ENCODE results near the gene CUBN.

DNA sequence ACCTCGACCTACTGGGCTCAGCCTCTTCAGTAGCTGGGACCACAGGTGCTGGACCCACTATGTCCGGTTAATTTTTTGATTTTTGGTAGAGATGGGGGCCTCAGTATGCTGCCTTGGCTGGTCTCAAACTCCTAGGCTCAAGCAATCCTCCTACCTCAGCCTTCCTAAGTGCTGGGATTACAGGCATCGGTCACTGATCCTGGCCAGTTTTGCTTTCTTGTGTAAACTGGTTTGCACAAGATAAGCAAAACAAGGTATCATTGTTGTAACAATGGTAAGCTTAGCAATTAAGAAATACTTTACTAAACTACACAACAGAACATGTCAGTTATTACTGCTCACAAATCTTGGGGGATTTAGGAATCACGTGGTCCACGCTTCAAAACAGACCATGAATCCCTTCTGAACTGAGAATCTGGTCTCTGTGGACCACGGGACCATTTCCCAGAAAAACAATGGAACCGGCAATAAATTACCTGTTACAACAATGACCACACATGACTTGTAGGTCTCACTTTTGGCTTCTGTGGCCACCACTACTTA is 349.2 kb downstream of the CUBN start:
- no peak for TF ChIP-seq CTCF (IDR thresholded peaks at IDR 0.05)
- no peak for TF ChIP-seq EP300 (IDR thresholded peaks at IDR 0.05; ENCODE audit: low read depth)
- no peak for TF ChIP-seq POLR2A (IDR thresholded peaks at IDR 0.05)
- TF ChIP-seq POLR2AphosphoS5 (IDR thresholded peaks at IDR 0.05), result no peak

Data from transverse colon (tissue), 4 donors.